Spleen (tissue), 7 donors: ENCODE data around the gene GCSAM.

ENCODE experiments used
- POLR2A ChIP-seq, 3 donors: fragments of 450-650 bp; IDR thresholded peaks; one replicate each; pipeline ENCODE4 v1.5.1; 2017; ENCODE audit warnings: antibody characterized with exemption in 3 of 3, mild to moderate bottlenecking in 1 of 3
- POLR2AphosphoS5 ChIP-seq, 3 donors: sonication (generic); formaldehyde crosslinking; IDR thresholded peaks; one replicate each; pipeline ENCODE4 v1.5.1; 2017; ENCODE audit warnings: antibody characterized with exemption in 3 of 3
- TF ChIP-seq, protein P1 (sequence below), 11 experiments: fragments of 200-600 bp in 7 of 11; fragments of 450-650 bp in 4 of 11; sonication (generic) in 4 of 11; IDR thresholded peaks in 8 of 11; conservative IDR thresholded peaks in 3 of 11; 1 replicate in 7 of 11; 2 replicates in 4 of 11; pipeline versions ENCODE4 v1.4.0 to v1.8.0; 2016 to 2021; ENCODE audit warnings: antibody characterized with exemption in 11 of 11, inconsistent platforms in 4 of 11, mild to moderate bottlenecking in 1 of 11
- donor health status: DM: no; HTN: no; CAD: no; lungs with moderate emphysema.
- donor health status: DM: no; HTN: no; CAD: no.
- donor health status: DM: no; HTN: no; CAD: no.

DNA sequence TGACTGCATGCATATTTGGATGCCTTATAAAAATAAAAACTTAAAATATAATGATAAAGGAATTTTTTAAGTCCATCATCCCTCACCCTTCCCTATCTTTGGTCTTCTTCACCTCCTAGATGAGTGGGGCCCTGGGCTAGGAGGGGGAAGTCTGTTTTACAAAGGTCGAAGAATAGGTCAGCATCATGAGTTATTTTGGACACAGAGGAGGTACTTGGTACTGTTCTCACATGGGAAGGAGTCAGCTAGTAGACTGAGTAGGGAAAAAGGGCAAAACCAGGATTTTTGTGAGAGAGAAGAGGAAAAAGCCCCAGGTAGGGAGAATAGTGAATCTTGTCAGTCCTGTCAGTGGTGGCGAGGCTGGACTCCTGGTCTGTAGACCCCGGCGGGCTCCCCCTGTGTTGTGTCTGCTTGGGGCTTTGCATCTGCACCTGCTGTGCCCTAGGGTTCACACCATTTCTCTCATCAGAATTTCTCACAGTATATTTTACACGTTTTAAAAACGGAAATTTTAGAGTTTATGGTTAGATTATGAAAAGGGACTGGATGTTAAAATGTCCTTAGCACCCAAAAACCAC, 17.2 kb downstream of the GCSAM start:
- TF ChIP-seq POLR2AphosphoS5 (IDR thresholded peaks at IDR 0.05) (no peak), POLR2A (IDR thresholded peaks at IDR 0.05) (no peak)
- TF ChIP-seq, protein P1, sequence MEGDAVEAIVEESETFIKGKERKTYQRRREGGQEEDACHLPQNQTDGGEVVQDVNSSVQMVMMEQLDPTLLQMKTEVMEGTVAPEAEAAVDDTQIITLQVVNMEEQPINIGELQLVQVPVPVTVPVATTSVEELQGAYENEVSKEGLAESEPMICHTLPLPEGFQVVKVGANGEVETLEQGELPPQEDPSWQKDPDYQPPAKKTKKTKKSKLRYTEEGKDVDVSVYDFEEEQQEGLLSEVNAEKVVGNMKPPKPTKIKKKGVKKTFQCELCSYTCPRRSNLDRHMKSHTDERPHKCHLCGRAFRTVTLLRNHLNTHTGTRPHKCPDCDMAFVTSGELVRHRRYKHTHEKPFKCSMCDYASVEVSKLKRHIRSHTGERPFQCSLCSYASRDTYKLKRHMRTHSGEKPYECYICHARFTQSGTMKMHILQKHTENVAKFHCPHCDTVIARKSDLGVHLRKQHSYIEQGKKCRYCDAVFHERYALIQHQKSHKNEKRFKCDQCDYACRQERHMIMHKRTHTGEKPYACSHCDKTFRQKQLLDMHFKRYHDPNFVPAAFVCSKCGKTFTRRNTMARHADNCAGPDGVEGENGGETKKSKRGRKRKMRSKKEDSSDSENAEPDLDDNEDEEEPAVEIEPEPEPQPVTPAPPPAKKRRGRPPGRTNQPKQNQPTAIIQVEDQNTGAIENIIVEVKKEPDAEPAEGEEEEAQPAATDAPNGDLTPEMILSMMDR (IDR thresholded peaks at IDR 0.05 in 8 of 11, conservative IDR thresholded peaks at IDR 0.05 in 3 of 11): no peak
